Effector memory CD8-positive, alpha-beta T cell (primary cell): ENCODE results near the gene LSM4.
"Not testable (repeated sequence)": the region's sequence is repeated elsewhere in the genome, so short reads cannot be mapped to it uniquely, and the experiment has no call there.

Experiments
- ATAC-seq: fragments of 150-1000 bp; cut with Tn5 transposase; replicated peaks from 2 replicates; pipeline ENCODE4 v1.10.0; 2021; ENCODE audit warnings: mild to moderate bottlenecking, moderate library complexity
- DNase-seq, 3 experiments: peaks; one replicate each; pipeline ENCODE4 v3.0.0; 2021
- H3K27ac Mint-ChIP-seq, 2 donors: one replicate each; pipeline ENCODE4 v1.8.0; 2022; ENCODE audit warnings: mild to moderate bottlenecking in 2 of 2, mixed read lengths in 2 of 2, moderate library complexity in 2 of 2
- H3K27me3 Mint-ChIP-seq, 2 donors: one replicate each; pipeline ENCODE4 v1.8.0; 2022; ENCODE audit warnings: mixed read lengths in 2 of 2
- H3K36me3 Mint-ChIP-seq: one replicate; pipeline ENCODE4 v1.8.0; 2022; ENCODE audit warnings: mild to moderate bottlenecking, moderate library complexity, mixed read lengths; ENCODE audit not compliant: insufficient read depth
- H3K4me1 Mint-ChIP-seq, 2 donors: one replicate each; pipeline ENCODE4 v1.8.0; 2022; ENCODE audit warnings: low read depth in 2 of 2, mixed read lengths in 2 of 2
- H3K4me3 Mint-ChIP-seq, 2 donors: one replicate each; pipeline ENCODE4 v1.8.0; 2022; ENCODE audit warnings: mild to moderate bottlenecking in 2 of 2, mixed read lengths in 2 of 2, moderate library complexity in 2 of 2
- H3K9me3 Mint-ChIP-seq, 2 donors: one replicate each; pipeline ENCODE4 v1.8.0; 2022; ENCODE audit warnings: mixed read lengths in 2 of 2
- total RNA-seq, 9 experiments: gene quantifications; one replicate each; lab custom pipeline; 2026; lab: John Stamatoyannopoulos, UW

The LSM4 gene
- 28.5 to 96.4 (median 52.0) reads per million in 9 experiments for total RNA-seq

GRCh38 chr19:18322759-18323460 lies at the start of gene LSM4:
Gene LSM4, minus strand, starts transcription at chr19:18323076. Its CDS starts 56 bp downstream, at chr19:18323020.
- peaks cover 21% of the 10 kb centered on the region for H3K36me3 Mint-ChIP-seq
- peak within 1 kb of the TSS; percentile 92 to 94 for H3K27ac Mint-ChIP-seq
- H3K27me3 Mint-ChIP-seq, result no peaks in the 10 kb centered on the region
- DNase-seq (peak; percentile 98 to 99 (median 99)), ATAC-seq (peak; percentile 91)
- no peaks in the 10 kb centered on the region for H3K9me3 Mint-ChIP-seq
- peaks cover 35 to 41% of the 10 kb centered on the region in 2 donors for H3K4me1 Mint-ChIP-seq
- H3K4me3 Mint-ChIP-seq, result peak within 1 kb of the TSS; percentile 83 to 84

DNA sequence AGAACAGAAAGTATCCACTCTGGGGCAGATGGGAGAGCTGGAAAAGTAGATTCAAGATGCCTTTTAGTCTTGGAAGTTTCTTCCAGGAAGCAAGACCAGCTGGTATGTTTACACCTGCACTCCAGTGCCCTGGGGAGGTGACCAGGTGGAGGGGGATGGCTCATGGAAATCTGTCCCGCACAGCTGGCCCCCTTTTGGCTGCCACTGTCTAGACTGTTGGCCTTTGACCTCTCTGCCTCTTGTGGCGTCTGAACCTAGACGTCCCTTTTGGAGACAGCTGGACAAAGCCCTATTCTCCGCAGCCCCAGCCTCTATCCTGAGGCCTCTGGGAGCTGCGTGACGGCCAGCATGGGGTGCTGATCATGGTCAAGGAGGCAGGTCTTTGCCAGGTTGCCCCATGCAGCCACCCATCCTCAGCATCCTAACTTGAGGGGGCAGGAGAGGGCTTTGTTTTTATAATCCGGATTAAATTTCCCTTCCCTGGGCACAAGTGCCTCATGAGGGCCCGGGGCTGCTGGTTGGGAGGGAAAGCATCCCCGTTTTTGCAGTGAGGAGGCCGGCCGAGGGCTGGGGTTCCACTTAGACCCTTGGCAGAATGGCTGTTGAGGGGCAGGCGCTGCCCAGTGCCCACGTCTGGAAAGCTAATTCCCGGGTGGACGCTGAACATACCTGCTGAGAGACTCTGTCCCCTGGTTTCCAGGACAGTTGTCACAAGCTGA lies 45.8 kb upstream of the LSM4 start:
- no peak overlapping the region for H3K4me3 Mint-ChIP-seq
- peaks cover 3% of the 10 kb centered on the region in 2 donors for H3K4me1 Mint-ChIP-seq
- no peak for ATAC-seq

DNA sequence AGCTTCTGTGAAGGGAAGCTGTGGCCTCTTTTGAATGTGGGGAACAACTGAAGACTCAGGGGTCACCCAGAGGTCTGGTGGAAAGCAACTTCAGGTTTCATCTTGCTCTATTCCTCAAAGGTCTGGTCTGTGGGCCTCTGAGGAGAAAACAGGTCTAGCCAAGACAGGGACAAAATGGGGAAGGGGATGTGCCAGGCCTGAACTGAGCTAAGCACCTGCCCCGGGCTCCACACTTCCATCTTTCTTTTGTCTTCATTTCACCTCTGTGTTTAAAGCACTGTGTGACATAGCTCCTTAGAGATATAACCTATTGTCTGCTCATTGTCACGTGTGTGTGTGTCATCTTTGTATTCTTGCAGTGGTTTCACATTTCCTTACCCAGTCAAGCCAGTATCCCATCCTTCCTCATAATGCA lies 43.2 kb upstream of the LSM4 start:
- Mint-ChIP-seq H3K4me1 (no peaks in the 10 kb centered on the region), H3K36me3 (peaks cover 28% of the 10 kb centered on the region), H3K27me3 (no peaks in the 10 kb centered on the region), H3K27ac (no peak overlapping the region), H3K9me3 (no peaks in the 10 kb centered on the region), H3K4me3 (no peak overlapping the region)
- ATAC-seq (no peak), DNase-seq (no peak)

More for the DNA sequence above, 45.8 kb upstream of the LSM4 start:
- H3K9me3 Mint-ChIP-seq, result no peaks in the 10 kb centered on the region
- peak overlapping the region in 1 of 2 donors; percentile 41 for H3K27ac Mint-ChIP-seq
- peaks cover 11% of the 10 kb centered on the region for H3K36me3 Mint-ChIP-seq
- DNase-seq, result no peak
- H3K27me3 Mint-ChIP-seq, result no peaks in the 10 kb centered on the region

DNA sequence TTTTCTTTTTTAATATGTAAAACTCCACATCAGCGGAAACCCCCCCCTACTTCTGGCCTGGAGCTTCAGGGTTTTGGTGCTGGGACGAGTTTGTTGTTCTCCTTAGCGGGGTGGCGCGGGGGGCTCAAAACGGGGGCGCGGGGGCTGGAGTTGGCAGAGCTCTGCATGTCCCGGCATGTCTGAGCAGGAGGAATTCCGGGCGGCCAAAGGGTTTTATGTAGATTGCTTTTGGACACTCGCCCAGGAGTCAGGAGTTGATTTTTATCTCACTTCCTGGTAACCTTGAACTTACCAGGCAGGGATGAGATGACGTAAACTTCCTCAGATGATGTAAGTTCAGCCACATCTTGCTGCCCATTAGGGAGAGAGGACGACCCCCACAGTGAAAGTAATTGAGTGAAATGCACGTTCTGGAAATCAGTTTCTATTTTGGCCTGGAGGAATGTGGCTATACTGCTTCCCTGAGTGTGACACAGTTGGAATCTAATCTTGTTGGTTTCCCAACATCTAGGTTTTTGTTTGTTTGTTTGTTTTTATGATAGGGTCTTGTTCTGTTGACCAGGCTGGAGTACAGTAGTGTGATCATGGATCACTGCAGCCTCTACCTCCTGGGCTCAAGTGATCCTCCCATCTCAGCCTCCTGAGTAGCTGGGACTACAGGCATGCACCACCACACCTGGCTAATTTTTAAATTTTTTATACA lies 42.1 kb upstream of the LSM4 start:
- H3K27ac Mint-ChIP-seq, result no peak overlapping the region
- no peaks in the 10 kb centered on the region for H3K9me3 Mint-ChIP-seq
- no peaks in the 10 kb centered on the region for H3K4me1 Mint-ChIP-seq
- DNase-seq (no peak), ATAC-seq (no peak)
- no peak overlapping the region for H3K4me3 Mint-ChIP-seq
- H3K27me3 Mint-ChIP-seq, result no peaks in the 10 kb centered on the region
- peaks cover 35% of the 10 kb centered on the region for H3K36me3 Mint-ChIP-seq

GRCh38 chr19:18364277-18364825 lies 41.5 kb upstream of the LSM4 start:
- ATAC-seq, H3K4me1 Mint-ChIP-seq, H3K9me3 Mint-ChIP-seq, DNase-seq, H3K4me3 Mint-ChIP-seq, H3K27me3 Mint-ChIP-seq: not testable (repeated sequence)
- peaks cover 41% of the 10 kb centered on the region for H3K36me3 Mint-ChIP-seq
- peak overlapping the region in 1 of 2 donors; percentile 54 for H3K27ac Mint-ChIP-seq

GRCh38 chr19:18363787-18364186 lies 40.9 kb upstream of the LSM4 start:
- Mint-ChIP-seq H3K9me3 (no peaks in the 10 kb centered on the region), H3K27ac (peak overlapping the region in 1 of 2 donors; percentile 54), H3K4me3 (no peak overlapping the region), H3K36me3 (peaks cover 44% of the 10 kb centered on the region), H3K27me3 (no peaks in the 10 kb centered on the region), H3K4me1 (no peaks in the 10 kb centered on the region)
- no peak for ATAC-seq
- DNase-seq, result no peak

DNA sequence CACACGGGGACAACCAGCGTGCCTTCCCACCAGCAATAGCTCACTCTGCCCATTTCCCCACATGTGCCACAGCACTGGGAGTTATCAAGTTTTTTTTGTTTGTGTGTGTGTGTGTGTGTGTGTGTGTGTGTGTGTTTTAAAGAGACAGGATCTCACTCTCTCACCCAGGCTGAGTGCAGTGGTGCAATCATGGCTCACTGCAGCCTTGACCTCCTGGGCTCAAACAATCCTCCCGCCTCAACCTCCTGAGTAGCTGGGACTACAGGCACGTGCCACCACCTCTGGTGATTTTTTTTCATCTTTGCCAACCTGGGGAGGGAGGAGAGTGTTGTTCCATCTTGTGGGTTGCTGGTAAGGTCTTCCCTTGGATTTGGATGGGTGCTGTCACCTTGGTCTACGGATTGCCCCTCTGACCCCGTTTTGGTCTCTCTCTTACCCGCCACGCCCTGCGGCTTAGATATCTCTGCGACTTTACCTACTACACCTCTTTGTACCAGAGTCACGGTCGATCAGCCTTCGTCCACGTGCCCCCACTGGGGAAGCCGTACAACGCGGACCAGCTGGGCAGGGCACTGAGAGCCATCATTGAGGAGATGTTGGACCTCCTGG lies 40.2 kb upstream of the LSM4 start:
- Mint-ChIP-seq H3K9me3 (no peaks in the 10 kb centered on the region), H3K36me3 (peaks cover 50% of the 10 kb centered on the region), H3K4me1 (no peaks in the 10 kb centered on the region), H3K4me3 (no peak overlapping the region), H3K27me3 (no peaks in the 10 kb centered on the region), H3K27ac (no peak overlapping the region)
- no peak for ATAC-seq
- DNase-seq, result no peak

DNA sequence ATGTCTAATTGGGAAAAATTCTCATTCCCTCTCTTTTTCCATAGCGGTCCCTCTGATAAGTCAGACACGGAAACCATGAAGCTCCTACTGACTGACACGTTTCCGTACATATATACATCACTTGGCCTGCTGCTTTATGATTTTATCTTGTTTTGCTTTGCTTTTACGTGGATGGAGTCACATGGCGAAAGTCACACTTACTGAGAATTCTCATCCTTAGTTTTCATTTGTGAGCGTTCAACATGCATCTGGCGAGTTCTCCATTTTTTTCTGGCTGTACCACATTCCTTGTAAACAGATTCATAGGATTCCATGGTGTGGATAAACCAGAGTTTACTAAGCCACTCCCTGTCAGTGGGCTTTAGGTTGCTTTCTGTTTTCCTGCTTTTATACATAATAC lies 38.8 kb upstream of the LSM4 start:
- H3K4me1 Mint-ChIP-seq, result no peaks in the 10 kb centered on the region
- ATAC-seq, result no peak
- no peaks in the 10 kb centered on the region for H3K27me3 Mint-ChIP-seq

DNA sequence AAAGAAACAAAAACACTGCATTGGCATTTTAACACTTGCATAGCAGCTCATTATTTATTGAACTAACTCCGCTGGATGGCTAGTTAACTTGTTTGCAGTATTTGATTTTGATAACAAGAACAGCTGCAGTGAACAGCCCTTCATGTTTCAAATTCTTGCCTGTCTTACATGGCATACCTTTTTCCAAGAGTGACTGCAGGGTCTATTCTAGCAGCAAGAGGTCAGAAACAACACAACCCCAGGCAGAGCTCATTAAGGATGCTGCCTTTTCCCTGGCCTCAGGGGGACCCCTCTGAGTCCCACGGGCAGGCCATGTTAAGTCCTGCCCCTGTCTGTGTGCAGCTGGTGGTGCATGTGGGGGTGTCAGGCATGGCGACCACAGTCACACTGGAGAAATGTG lies 34.2 kb upstream of the LSM4 start:
- H3K4me3 Mint-ChIP-seq, result no peak overlapping the region
- no peaks in the 10 kb centered on the region for H3K4me1 Mint-ChIP-seq
- no peak overlapping the region for H3K27ac Mint-ChIP-seq
- DNase-seq (no peak), ATAC-seq (no peak)
- H3K9me3 Mint-ChIP-seq, result no peaks in the 10 kb centered on the region
- H3K27me3 Mint-ChIP-seq, result no peaks in the 10 kb centered on the region
- peaks cover 44% of the 10 kb centered on the region for H3K36me3 Mint-ChIP-seq

More for the DNA sequence above, 38.8 kb upstream of the LSM4 start:
- Mint-ChIP-seq H3K27ac (no peak overlapping the region), H3K4me3 (no peak overlapping the region), H3K36me3 (peaks cover 51% of the 10 kb centered on the region), H3K9me3 (no peaks in the 10 kb centered on the region)
- DNase-seq, result no peak

- H3K36me3 Mint-ChIP-seq, result peaks cover 33% of the 10 kb centered on the region
- ATAC-seq, result not testable (repeated sequence)
Measured at GRCh38 chr19:18354743-18355142, 31.9 kb upstream of the LSM4 start.

GRCh38 chr19:18353378-18354005 lies 30.6 kb upstream of the LSM4 start:
- no peak for ATAC-seq
- Mint-ChIP-seq H3K27ac (peak overlapping the region in 1 of 2 donors; percentile 13), H3K4me1 (peaks cover 0 to under 1% of the 10 kb centered on the region in 2 donors), H3K9me3 (no peaks in the 10 kb centered on the region), H3K27me3 (no peaks in the 10 kb centered on the region), H3K36me3 (peaks cover 30% of the 10 kb centered on the region), H3K4me3 (no peak overlapping the region)
- no peak for DNase-seq

More at GRCh38 chr19:18354743-18355142, 31.9 kb upstream of the LSM4 start:
- H3K27me3 Mint-ChIP-seq, H3K27ac Mint-ChIP-seq, H3K9me3 Mint-ChIP-seq, DNase-seq, H3K4me1 Mint-ChIP-seq, H3K4me3 Mint-ChIP-seq: not testable (repeated sequence)

GRCh38 chr19:18351544-18351943 lies 28.7 kb upstream of the LSM4 start:
- H3K27ac Mint-ChIP-seq, result no peak overlapping the region
- DNase-seq (no peak), ATAC-seq (no peak)
- H3K36me3 Mint-ChIP-seq, result peaks cover 25% of the 10 kb centered on the region
- peaks cover 0 to 11% of the 10 kb centered on the region in 2 donors for H3K4me1 Mint-ChIP-seq
- H3K9me3 Mint-ChIP-seq, result no peaks in the 10 kb centered on the region
- H3K27me3 Mint-ChIP-seq, result no peaks in the 10 kb centered on the region
- no peak overlapping the region for H3K4me3 Mint-ChIP-seq
